Measurements from ENCODE around the gene PTPRD.

The PTPRD gene

DNA sequence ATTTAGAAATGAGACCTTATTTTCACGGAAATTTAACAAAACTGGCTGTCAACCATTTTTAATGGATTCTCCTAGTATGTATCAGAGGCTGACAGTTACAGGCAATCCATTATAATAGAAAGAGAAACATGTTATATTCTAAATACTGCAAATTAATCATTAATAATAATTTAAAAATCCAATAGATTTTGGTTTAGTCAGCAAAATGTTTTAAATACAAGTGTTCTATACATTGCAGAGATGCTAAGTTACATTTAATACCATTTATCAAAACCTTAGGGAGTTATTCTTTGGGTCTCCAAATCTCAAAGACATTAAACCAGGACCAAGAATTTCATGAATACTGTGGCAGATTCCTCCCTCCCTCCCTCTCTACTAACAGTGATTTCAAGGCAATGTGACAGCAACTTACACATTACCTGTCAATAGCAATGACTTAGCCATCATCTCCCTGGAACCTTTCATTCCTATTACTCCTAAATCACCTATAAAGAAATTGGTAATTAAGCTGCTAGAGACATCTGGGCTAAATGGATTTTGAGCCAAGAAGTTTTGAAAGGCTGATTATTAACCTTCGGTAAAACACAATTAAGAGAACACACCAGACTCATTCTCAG, 2044.7 kb downstream of the PTPRD start:
- CTCF ChIA-PET, result no interaction called here
- DNase-seq (ENCODE audit: extremely low spot score), result no peak
- TF ChIP-seq, protein P1, sequence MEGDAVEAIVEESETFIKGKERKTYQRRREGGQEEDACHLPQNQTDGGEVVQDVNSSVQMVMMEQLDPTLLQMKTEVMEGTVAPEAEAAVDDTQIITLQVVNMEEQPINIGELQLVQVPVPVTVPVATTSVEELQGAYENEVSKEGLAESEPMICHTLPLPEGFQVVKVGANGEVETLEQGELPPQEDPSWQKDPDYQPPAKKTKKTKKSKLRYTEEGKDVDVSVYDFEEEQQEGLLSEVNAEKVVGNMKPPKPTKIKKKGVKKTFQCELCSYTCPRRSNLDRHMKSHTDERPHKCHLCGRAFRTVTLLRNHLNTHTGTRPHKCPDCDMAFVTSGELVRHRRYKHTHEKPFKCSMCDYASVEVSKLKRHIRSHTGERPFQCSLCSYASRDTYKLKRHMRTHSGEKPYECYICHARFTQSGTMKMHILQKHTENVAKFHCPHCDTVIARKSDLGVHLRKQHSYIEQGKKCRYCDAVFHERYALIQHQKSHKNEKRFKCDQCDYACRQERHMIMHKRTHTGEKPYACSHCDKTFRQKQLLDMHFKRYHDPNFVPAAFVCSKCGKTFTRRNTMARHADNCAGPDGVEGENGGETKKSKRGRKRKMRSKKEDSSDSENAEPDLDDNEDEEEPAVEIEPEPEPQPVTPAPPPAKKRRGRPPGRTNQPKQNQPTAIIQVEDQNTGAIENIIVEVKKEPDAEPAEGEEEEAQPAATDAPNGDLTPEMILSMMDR (IDR thresholded peaks at IDR 0.05; ENCODE audit: control extremely low read depth, extremely low read depth, low read depth, missing control alignments), result no peak
- POLR2A ChIA-PET, result no interaction called here

DNA sequence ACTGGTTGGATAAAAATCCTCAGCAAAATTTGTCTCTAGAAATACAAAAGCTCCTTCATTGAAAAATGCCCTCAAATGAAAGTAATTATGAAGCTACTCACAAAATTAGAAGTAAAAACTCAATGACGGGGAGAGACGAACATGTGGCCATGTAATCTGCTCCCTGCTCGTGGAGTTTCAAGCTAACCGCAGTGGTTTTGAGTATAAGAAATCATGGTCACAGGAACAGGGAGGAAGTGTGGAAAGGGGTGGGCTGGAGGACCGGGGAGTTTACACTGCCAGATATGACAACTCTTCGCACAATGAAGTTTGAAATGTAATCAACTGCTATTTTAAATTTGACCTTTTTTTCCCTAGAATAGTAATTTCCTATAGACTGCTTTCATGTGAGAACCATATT, 2047.8 kb downstream of the PTPRD start:
- CTCF ChIA-PET, result interaction anchor here (1.3 kb wide), 1 partner anchor 19 kb away, joined by 5 read pairs; no protein-coding TSS in a partner anchor
- TF ChIP-seq, protein P1 (IDR thresholded peaks at IDR 0.05; ENCODE audit: control extremely low read depth, extremely low read depth, low read depth, missing control alignments), result no peak
- POLR2A ChIA-PET, result no interaction called here
- DNase-seq (ENCODE audit: extremely low spot score), result no peak

DNA sequence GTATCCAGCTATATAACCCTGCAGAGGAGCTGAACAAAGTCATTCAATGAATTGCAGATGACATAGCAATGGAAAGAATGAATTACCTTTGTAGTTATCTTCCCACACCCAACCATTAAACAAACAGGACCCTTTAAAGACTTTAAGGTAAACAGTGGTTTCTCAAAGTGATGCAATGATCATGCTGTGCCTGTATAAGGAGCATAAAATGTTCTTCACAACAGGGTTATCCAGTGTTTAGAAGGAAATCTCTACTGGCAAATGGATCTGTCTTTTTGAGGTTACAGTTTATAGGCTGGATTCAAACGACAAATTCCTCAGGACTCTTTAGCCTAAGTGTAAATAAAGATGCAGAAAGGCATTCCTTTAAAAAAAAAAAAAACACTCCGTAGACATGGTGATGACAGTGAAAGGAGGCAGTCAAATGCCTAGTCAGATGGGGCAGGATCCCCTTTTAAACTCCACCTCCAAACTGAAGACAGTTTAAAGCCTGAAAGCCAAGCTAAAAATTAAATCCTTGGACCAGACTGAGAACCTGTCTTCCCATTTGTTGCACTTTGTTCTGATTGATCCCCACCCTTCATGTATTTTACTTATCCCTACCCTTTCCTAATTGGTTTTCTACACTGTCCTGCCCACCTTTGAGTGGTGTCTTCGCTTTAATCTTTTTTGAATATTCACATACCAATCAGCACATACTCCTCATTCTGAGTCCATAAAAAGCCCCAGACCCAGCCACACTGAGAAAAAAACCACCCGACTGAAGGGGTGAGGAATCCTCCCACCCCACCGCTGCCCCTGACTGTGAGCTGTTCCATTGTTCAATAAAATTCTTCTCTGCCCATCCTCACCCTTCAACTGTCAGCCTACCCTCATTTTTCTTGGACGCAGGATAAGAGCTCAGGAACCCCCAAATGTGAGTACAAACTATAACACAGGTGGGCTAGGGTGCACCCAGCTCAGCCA, 2052.0 kb downstream of the PTPRD start:
- POLR2A ChIA-PET, result no interaction called here
- TF ChIP-seq, protein P1 (IDR thresholded peaks at IDR 0.05; ENCODE audit: control extremely low read depth, extremely low read depth, low read depth, missing control alignments), result no peak
- CTCF ChIA-PET, result interaction anchor here (1.0 kb wide), 1 partner anchor 12 kb away, joined by 3 read pairs; no protein-coding TSS in a partner anchor
- DNase-seq (ENCODE audit: extremely low spot score), result no peak

DNA sequence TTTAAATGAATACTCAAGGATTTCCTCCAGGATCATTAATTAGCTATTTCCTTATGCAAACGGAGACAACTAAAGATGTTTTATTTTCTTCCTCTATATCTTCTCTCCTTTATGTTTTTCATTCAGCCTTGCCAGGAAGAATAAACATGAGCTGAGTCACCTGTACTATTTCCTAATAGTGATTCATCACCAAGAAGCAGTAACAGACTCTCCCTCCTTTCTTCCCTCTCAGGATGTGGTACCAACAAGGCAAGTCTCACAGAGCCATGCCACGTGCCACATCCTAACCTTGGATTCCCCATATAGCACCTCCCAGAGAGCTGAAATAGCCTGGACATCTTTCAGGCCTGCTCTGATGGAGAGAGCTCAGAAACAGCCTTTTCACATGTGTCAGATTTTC, 2054.6 kb downstream of the PTPRD start:
- TF ChIP-seq, protein P1 (IDR thresholded peaks at IDR 0.05; ENCODE audit: control extremely low read depth, extremely low read depth, low read depth, missing control alignments), result no peak
- CTCF ChIA-PET, result interaction anchor here (1.0 kb wide), 1 partner anchor 9 kb away, joined by 3 read pairs; no protein-coding TSS in a partner anchor

DNA sequence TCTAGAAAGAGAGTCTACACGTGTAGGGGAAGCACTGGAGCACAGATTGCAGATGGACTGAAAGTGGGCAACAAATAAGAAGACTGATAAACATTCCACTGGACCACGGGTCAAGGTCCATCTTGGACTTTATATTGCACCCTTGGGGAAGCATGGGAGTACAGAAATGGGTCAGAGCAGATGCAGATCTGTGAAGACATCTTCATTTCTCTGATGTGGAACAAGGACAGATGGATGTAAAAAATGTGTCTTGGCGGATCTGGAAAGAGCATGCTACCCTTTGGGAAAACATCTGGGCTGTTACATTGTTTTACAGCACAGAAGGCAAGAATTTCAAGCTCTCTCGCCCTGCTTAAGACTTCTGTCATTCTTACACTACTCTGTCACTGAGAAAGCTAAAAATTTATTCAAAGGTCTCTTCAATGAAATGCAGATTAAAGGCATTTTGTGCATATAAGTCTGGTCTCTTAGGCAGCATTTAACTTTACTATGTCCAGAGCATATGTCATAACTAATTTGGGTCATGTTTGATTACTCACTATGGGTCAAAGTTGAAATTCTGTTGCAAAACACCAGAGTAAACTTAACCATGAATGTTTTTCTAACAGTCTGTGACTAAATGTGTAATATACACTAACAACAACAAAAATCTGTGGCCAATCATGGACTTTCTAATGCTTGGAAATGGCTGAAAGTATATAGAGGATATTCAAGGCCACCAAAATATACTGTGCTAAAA, 2056.9 kb downstream of the PTPRD start:
- POLR2A ChIA-PET, result no interaction called here
- CTCF ChIA-PET, result interaction anchor here (1.0 to 1.3 kb wide), 2 partner anchors 15 to 69 kb away, joined by 3 to 4 read pairs; no protein-coding TSS in a partner anchor
- TF ChIP-seq, protein P1 (IDR thresholded peaks at IDR 0.05; ENCODE audit: control extremely low read depth, extremely low read depth, low read depth, missing control alignments), result no peak
- DNase-seq (ENCODE audit: extremely low spot score), result no peak

More for the DNA sequence above, 2054.6 kb downstream of the PTPRD start:
- POLR2A ChIA-PET, result no interaction called here
- no peak for DNase-seq (ENCODE audit: extremely low spot score)

DNA sequence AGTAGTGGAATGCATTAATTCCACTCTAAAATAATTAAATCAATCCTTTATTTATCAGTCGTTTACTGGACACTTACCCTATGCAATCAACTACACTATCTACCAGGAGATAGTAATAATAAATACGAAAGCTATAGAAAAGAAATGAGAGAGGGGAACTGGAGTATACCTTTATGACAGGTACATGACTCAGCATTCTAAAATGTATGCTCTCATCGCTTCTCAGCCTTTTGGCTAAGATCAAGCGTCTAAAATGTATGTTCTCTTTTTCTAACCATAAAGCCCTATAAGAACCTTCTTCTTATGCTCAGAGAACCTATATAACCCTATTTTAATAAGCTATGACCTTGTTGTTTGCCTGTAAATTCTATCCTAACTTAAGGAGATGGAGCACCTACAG, 2059.4 kb downstream of the PTPRD start:
- POLR2A ChIA-PET, result no interaction called here
- TF ChIP-seq, protein P1 (IDR thresholded peaks at IDR 0.05; ENCODE audit: control extremely low read depth, extremely low read depth, low read depth, missing control alignments), result no peak
- CTCF ChIA-PET, result interaction anchor here (0.8 to 1.6 kb wide), 2 partner anchors 8 to 13 kb away, joined by 3 to 4 read pairs; no protein-coding TSS in a partner anchor
- no peak for DNase-seq (ENCODE audit: extremely low spot score)
